Common myeloid progenitor, CD34-positive (primary cell): Measurements from ENCODE around the gene TLX1.

Source experiments
- CTCF ChIA-PET: fragments of 350-600 bp; sonication (Branson Sonifier 250); formaldehyde crosslinking; loops from one replicate; lab custom pipeline; 2021; ENCODE audit warnings: antibody characterized with exemption; lab: Charles Lee
- POLR2A ChIA-PET: fragments of 350-600 bp; sonication (Branson Sonifier 250); formaldehyde crosslinking; loops from one replicate; lab custom pipeline; 2021; ENCODE audit warnings: antibody characterized with exemption; lab: Charles Lee
- DNase-seq, 3 donors: peaks; one replicate each; pipeline versions ENCODE4 v3.0.0 to v3.0.0-alpha.2; 2013
- H3K27ac ChIP-seq, 2 experiments: 1 replicate in 1 of 2; 2 replicates in 1 of 2; pipeline ENCODE4 v1.7.0; 2013; ENCODE audit warnings: inconsistent platforms in 2 of 2, low read length in 2 of 2, mild to moderate bottlenecking in 2 of 2, low read depth in 1 of 2, moderate library complexity in 1 of 2; ENCODE audit not compliant: severe bottlenecking in 2 of 2, insufficient read depth in 1 of 2, poor library complexity in 1 of 2
- H3K27me3 ChIP-seq, 5 experiments: replicated peaks in 2 of 5; 1 replicate in 3 of 5; 2 replicates in 2 of 5; pipeline versions ENCODE4 v1.6.1 to v1.7.0; 2013; ENCODE audit warnings: low read length in 4 of 5, mild to moderate bottlenecking in 2 of 5, moderate library complexity in 2 of 5, inconsistent platforms in 1 of 5; ENCODE audit not compliant: insufficient read depth in 5 of 5, control insufficient read depth in 4 of 5
- H3K36me3 ChIP-seq, 4 experiments: 1 replicate in 2 of 4; 2 replicates in 2 of 4; pipeline versions ENCODE4 v1.6.1 to v1.7.0; 2013; ENCODE audit warnings: low read length in 3 of 4, control low read depth in 1 of 4, mild to moderate bottlenecking in 1 of 4; ENCODE audit not compliant: control insufficient read depth in 4 of 4, insufficient read depth in 4 of 4
- H3K4me1 ChIP-seq, 4 experiments: 1 replicate in 3 of 4; 2 replicates in 1 of 4; pipeline versions ENCODE4 v1.6.1 to v1.7.1; 2013; ENCODE audit warnings: low read length in 3 of 4, mild to moderate bottlenecking in 3 of 4, control low read depth in 1 of 4, inconsistent platforms in 1 of 4, moderate library complexity in 1 of 4; ENCODE audit not compliant: control insufficient read depth in 4 of 4, insufficient read depth in 4 of 4; ENCODE audit errors: control extremely low read depth in 1 of 4
- H3K4me3 ChIP-seq, 7 experiments: 1 replicate in 4 of 7; 2 replicates in 3 of 7; pipeline versions ENCODE4 v1.5.1 to v1.7.0; 2013; ENCODE audit warnings: mild to moderate bottlenecking in 7 of 7, low read length in 6 of 7, moderate library complexity in 6 of 7, inconsistent platforms in 2 of 7, low read depth in 2 of 7, control low read depth in 1 of 7; ENCODE audit not compliant: insufficient read depth in 4 of 7, control insufficient read depth in 1 of 7; ENCODE audit errors: extremely low read depth in 1 of 7
- H3K9me3 ChIP-seq, 5 experiments: 1 replicate in 4 of 5; 2 replicates in 1 of 5; pipeline versions ENCODE4 v1.6.1 to v1.7.1; 2013; ENCODE audit warnings: low read length in 4 of 5, mild to moderate bottlenecking in 2 of 5, inconsistent platforms in 1 of 5, low read depth in 1 of 5, moderate library complexity in 1 of 5; ENCODE audit not compliant: control insufficient read depth in 4 of 5, insufficient read depth in 2 of 5; ENCODE audit errors: control extremely low read depth in 1 of 5
- WGBS: methylation state at CpG from one replicate; pipeline ENCODE4 v1.1.5; 2013; ENCODE audit not compliant: insufficient coverage; 5-methylcytosine and 5-hydroxymethylcytosine counted together

Gene TLX1

GRCh38 chr10:101172741-101173140 is 41.6 kb downstream of the TLX1 start:
- Histone ChIP-seq H3K4me1 (no peaks in the 10 kb centered on the region), H3K4me3 (no peak overlapping the region), H3K27ac (no peak overlapping the region), H3K36me3 (no peaks in the 10 kb centered on the region), H3K9me3 (peaks cover 6 to 16% (median 11%) of the 10 kb centered on the region in 5 experiments), H3K27me3 (peaks cover 2 to 40% (median 7%) of the 10 kb centered on the region in 5 experiments)
- no CpG with 5 or more reads among the region's 2 CpGs for WGBS
- DNase-seq: no peak
- ChIA-PET CTCF (interaction anchor here (1.4 kb wide), 1 partner anchor 41 kb away, joined by 7 read pairs; no protein-coding TSS in a partner anchor), POLR2A (interaction anchor here (0.6 to 1.0 kb wide), 2 partner anchors 17 to 71 kb away, joined by 3 to 4 read pairs; no protein-coding TSS in a partner anchor)

- Histone ChIP-seq H3K27ac (no peak overlapping the region), H3K9me3 (peaks cover 4 to 16% (median 11%) of the 10 kb centered on the region in 5 experiments), H3K36me3 (no peaks in the 10 kb centered on the region), H3K4me1 (no peaks in the 10 kb centered on the region), H3K27me3 (peaks cover 3 to 30% (median 4%) of the 10 kb centered on the region in 5 experiments), H3K4me3 (no peak overlapping the region)
- 100% methylated on average over 2 of the region's 2 CpGs for WGBS
- DNase-seq: no peak
- POLR2A ChIA-PET: no interaction called here
- CTCF ChIA-PET: interaction anchor here (2.0 kb wide), 1 partner anchor 13 kb away, joined by 8 read pairs; no protein-coding TSS in a partner anchor
These were observed 43.2 kb downstream of the TLX1 start for GRCh38 chr10:101174319-101174718.

- Histone ChIP-seq H3K27ac (no peak overlapping the region), H3K4me3 (no peak overlapping the region), H3K9me3 (peaks cover 4 to 16% (median 11%) of the 10 kb centered on the region in 5 experiments), H3K36me3 (no peaks in the 10 kb centered on the region), H3K4me1 (no peaks in the 10 kb centered on the region), H3K27me3 (peaks cover 2 to 27% (median 6%) of the 10 kb centered on the region in 5 experiments)
- CTCF ChIA-PET: interaction anchor here (1.6 to 3.0 kb wide), 2 partner anchors 10 to 15 kb away, joined by 4 to 8 read pairs; no protein-coding TSS in a partner anchor
- POLR2A ChIA-PET: no interaction called here
- DNase-seq: no peak
- WGBS: 53% methylated on average over 3 of the region's 4 CpGs
These were observed 45.5 kb downstream of the TLX1 start for GRCh38 chr10:101176577-101176976.

GRCh38 chr10:101182936-101183335 is 51.8 kb downstream of the TLX1 start:
- Histone ChIP-seq H3K36me3 (no peaks in the 10 kb centered on the region), H3K9me3 (no peaks in the 10 kb centered on the region), H3K27me3 (peaks cover 2 to 36% (median 9%) of the 10 kb centered on the region in 5 experiments), H3K27ac (no peak overlapping the region), H3K4me3 (no peak overlapping the region), H3K4me1 (no peaks in the 10 kb centered on the region)
- ChIA-PET POLR2A (interaction anchor here (0.6 kb wide), 1 partner anchor 166 kb away, joined by 3 read pairs; no protein-coding TSS in a partner anchor), CTCF (interaction anchor here (1.2 to 1.8 kb wide), 2 partner anchors 16 to 22 kb away, joined by 3 to 5 read pairs; no protein-coding TSS in a partner anchor)
- no CpG with 5 or more reads among the region's 2 CpGs for WGBS
- no peak for DNase-seq

- Histone ChIP-seq H3K27me3 (peaks cover 2 to 36% (median 9%) of the 10 kb centered on the region in 5 experiments), H3K36me3 (no peaks in the 10 kb centered on the region), H3K27ac (no peak overlapping the region), H3K4me3 (no peak overlapping the region), H3K9me3 (no peaks in the 10 kb centered on the region), H3K4me1 (no peaks in the 10 kb centered on the region)
- no peak for DNase-seq
- ChIA-PET CTCF (no interaction called here), POLR2A (no interaction called here)
- 84% methylated on average over 4 of the region's 6 CpGs for WGBS
These were observed 52.5 kb downstream of the TLX1 start for GRCh38 chr10:101183458-101184183.
